HG03039 (cell line): ENCODE data around the gene CFAP251.

ENCODE experiments used
- ATAC-seq: cut with Tn5 transposase; IDR thresholded peaks from one replicate; pipeline ENCODE4 v1.9.1; 2021; ENCODE audit warnings: mild to moderate bottlenecking, moderate library complexity; ENCODE audit not compliant: unreplicated experiment

Gene CFAP251

GRCh38 chr12:121939992-121940766 is 21.8 kb downstream of the CFAP251 start:
- ATAC-seq = no peak

- ATAC-seq = no peak
Measured at GRCh38 chr12:121942145-121942718, 23.8 kb downstream of the CFAP251 start.

GRCh38 chr12:121943926-121944325 is 25.5 kb downstream of the CFAP251 start:
- ATAC-seq = no peak

- no peak for ATAC-seq
Measured at GRCh38 chr12:121946313-121947025, 28.1 kb downstream of the CFAP251 start.

GRCh38 chr12:121947981-121948380 is 29.6 kb downstream of the CFAP251 start:
- no peak for ATAC-seq

GRCh38 chr12:121949648-121950397 is 31.4 kb downstream of the CFAP251 start:
- no peak for ATAC-seq

GRCh38 chr12:121953117-121953692 is 34.8 kb downstream of the CFAP251 start:
- no peak for ATAC-seq

- ATAC-seq = no peak
Measured at GRCh38 chr12:121953695-121954094, 35.3 kb downstream of the CFAP251 start.

GRCh38 chr12:121955258-121956237 is 37.2 kb downstream of the CFAP251 start:
- no peak for ATAC-seq

- no peak for ATAC-seq
Measured at GRCh38 chr12:121957861-121958515, 39.6 kb downstream of the CFAP251 start.

GRCh38 chr12:121958541-121959240 is 40.3 kb downstream of the CFAP251 start:
- no peak for ATAC-seq

- no peak for ATAC-seq
Measured at GRCh38 chr12:121960541-121960940, 42.1 kb downstream of the CFAP251 start.

- ATAC-seq = no peak
Measured at GRCh38 chr12:121961195-121961879, 42.9 kb downstream of the CFAP251 start.

GRCh38 chr12:121963341-121964018 is 45.1 kb downstream of the CFAP251 start:
- no peak for ATAC-seq

- no peak for ATAC-seq
Measured at GRCh38 chr12:121964813-121965643, 46.6 kb downstream of the CFAP251 start.

- no peak for ATAC-seq
Measured at GRCh38 chr12:121966959-121967358, 48.6 kb downstream of the CFAP251 start.

GRCh38 chr12:121968876-121969275 is 50.5 kb downstream of the CFAP251 start:
- ATAC-seq = no peak
